ENCODE measurements around the gene PAX8.

GRCh38 chr2:113278742-113279139 lies at the start of gene PAX8:
- no peak for TF ChIP-seq EP300 (IDR thresholded peaks at IDR 0.05)
- TF ChIP-seq CTCF (IDR thresholded peaks at IDR 0.05), result no peak
- TF ChIP-seq POLR2AphosphoS5 (IDR thresholded peaks at IDR 0.05), result no peak
